ENCODE measurements around the gene TBX1. TPM values are rescaled to one million over a fixed set of nuclear protein-coding genes. Genes with fewer than 3 reads are reported as not detected.

The TBX1 gene
- total and polyA plus RNA-seq, 2 of the 8 experiments (the other 6 are each of a cell fraction or from before 2014, with no cell fraction given): 0.28 TPM; not detected in 1

GRCh38 chr22:19748139-19748538, 12.4 kb upstream of the TBX1 start:
- no peaks in the 10 kb centered on the region for H3K9me3 ChIP-seq (ENCODE audit: insufficient read depth in 2 of 2, low read depth in 1 of 2, low read length in 1 of 2)
- no peak for TF ChIP-seq NANOG (IDR thresholded peaks at IDR 0.05; ENCODE audit: insufficient read depth, low read depth, low read length, poor library complexity, severe bottlenecking)
- no peak for TF ChIP-seq JUN (IDR thresholded peaks at IDR 0.05; ENCODE audit: low read depth, low read length)
- TF ChIP-seq RNF2 (IDR thresholded peaks at IDR 0.05; ENCODE audit: borderline replicate concordance, low read depth, low read length, missing control alignments, poor library complexity, severe bottlenecking): no peak
- no peak for TF ChIP-seq POLR2A (IDR thresholded peaks at IDR 0.05; ENCODE audit: control extremely low read depth in 1 of 2, low read depth in 2 of 2, low read length in 2 of 2)
- WGBS, 2 experiments (ENCODE audit: extremely low coverage in 1 of 2, insufficient coverage in 1 of 2, insufficient read length in 1 of 2, insufficient replicate concordance in 2 of 2, low coverage in 1 of 2, low lambda C conversion rate in 2 of 2, missing lambda C conversion rate in 1 of 2): 83% methylated on average over 4 of the region's 4 CpGs; no CpG with 5 or more reads in 1 of the 2 experiments
- POLR2A ChIA-PET (ENCODE audit: partially characterized antibody): interaction anchor here (0.9 to 1.5 kb wide), 4 partner anchors 9 to 139 kb away, joined by 3 to 4 read pairs (median 3); partner anchors contain the start of gene GP1BB
- H3K23ac ChIP-seq (ENCODE audit: insufficient read length): no peak overlapping the region
- H2BK15ac ChIP-seq (ENCODE audit: low read length): no peak overlapping the region
- CTCF ChIA-PET (ENCODE audit: partially characterized antibody): interaction anchor here (1.0 to 16.5 kb wide), 6 partner anchors 10 to 165 kb away, joined by 3 to 168 read pairs (median 4); no protein-coding TSS in a partner anchor
- H3K14ac ChIP-seq (ENCODE audit: insufficient read length): no peak overlapping the region
- H3K18ac ChIP-seq (ENCODE audit: extremely low read depth, low read length): no peak overlapping the region
- no peaks in the 10 kb centered on the region for H3K36me3 ChIP-seq (ENCODE audit: control insufficient read depth in 2 of 4, insufficient read depth in 4 of 4, low read length in 3 of 4)
- no peak overlapping the region for H2BK20ac ChIP-seq (ENCODE audit: low read length)
- H3K4me1 ChIP-seq (replicated peaks in 1 of 4; ENCODE audit: control insufficient read depth in 3 of 4, insufficient read depth in 4 of 4, low read length in 3 of 4): peaks cover 0 to 10% (median 2%) of the 10 kb centered on the region in 4 experiments; a peak in 2 of 7 replicates
- H3K4me3 ChIP-seq (ENCODE audit: extremely low read depth in 1 of 4, insufficient read depth in 2 of 4, low read depth in 3 of 4, low read length in 4 of 4): no peak overlapping the region
- H4K91ac ChIP-seq (replicated peaks; ENCODE audit: insufficient read length, low read length): no peak overlapping the region
- H3K79me2 ChIP-seq (ENCODE audit: control insufficient read depth in 1 of 2, insufficient read depth in 2 of 2, low read length in 2 of 2): no peaks in the 10 kb centered on the region
- H2BK120ac ChIP-seq (replicated peaks; ENCODE audit: low read depth, low read length): no peak overlapping the region
- no peak overlapping the region for H2AFZ ChIP-seq (ENCODE audit: low read length)
- no peak overlapping the region for H3K4me2 ChIP-seq (ENCODE audit: insufficient read depth in 1 of 2, low read depth in 2 of 2, low read length in 2 of 2)
- no peak overlapping the region for H3K56ac ChIP-seq (replicated peaks; ENCODE audit: insufficient read length, low read depth, low read length)
- H3K79me1 ChIP-seq (ENCODE audit: low read depth, low read length): no peaks in the 10 kb centered on the region
- no peak overlapping the region for H4K8ac ChIP-seq (ENCODE audit: extremely low read depth, insufficient read depth, low read length)
- H3K9ac ChIP-seq (replicated peaks in 1 of 4; ENCODE audit: extremely low read depth in 1 of 4, low read depth in 3 of 4, low read length in 3 of 4): no peak overlapping the region
- no peak overlapping the region for H2AK5ac ChIP-seq (ENCODE audit: low read depth, low read length)
- no peak overlapping the region for H3K4ac ChIP-seq (replicated peaks; ENCODE audit: insufficient read length, low read depth, low read length)
- H3K23me2 ChIP-seq (ENCODE audit: low read depth, low read length): no peaks in the 10 kb centered on the region; the same call in 1 of the 2 replicates
- H2BK12ac ChIP-seq (ENCODE audit: low read depth, low read length): no peak overlapping the region
- no peak for FAIRE-seq
- H2BK5ac ChIP-seq (ENCODE audit: low read depth, low read length): no peak overlapping the region
- peaks cover 0 to 3% of the 10 kb centered on the region in 2 experiments for H4K20me1 ChIP-seq (replicated peaks in 1 of 2; ENCODE audit: control insufficient read depth in 1 of 2, insufficient read depth in 2 of 2, low read length in 2 of 2)
- peaks cover 3 to 13% (median 9%) of the 10 kb centered on the region in 4 experiments for H3K27me3 ChIP-seq (replicated peaks in 1 of 4; ENCODE audit: control insufficient read depth in 3 of 4, extremely low read depth in 1 of 4, insufficient read depth in 3 of 4, low read length in 3 of 4)
- H4K5ac ChIP-seq (ENCODE audit: insufficient read length, low read depth, low read length): no peak overlapping the region
- H3K27ac ChIP-seq (ENCODE audit: low read depth, low read length): no peak overlapping the region
- DNase-seq (ENCODE audit: low read depth in 1 of 2, low spot score in 2 of 2): no peak
